HG03097 (cell line): ENCODE measurements around the gene VTN.

Experiments used
- ATAC-seq: cut with Tn5 transposase; IDR thresholded peaks from one replicate; pipeline ENCODE4 v1.9.1; 2021; ENCODE audit not compliant: unreplicated experiment, low FRiP score

VTN gene

DNA sequence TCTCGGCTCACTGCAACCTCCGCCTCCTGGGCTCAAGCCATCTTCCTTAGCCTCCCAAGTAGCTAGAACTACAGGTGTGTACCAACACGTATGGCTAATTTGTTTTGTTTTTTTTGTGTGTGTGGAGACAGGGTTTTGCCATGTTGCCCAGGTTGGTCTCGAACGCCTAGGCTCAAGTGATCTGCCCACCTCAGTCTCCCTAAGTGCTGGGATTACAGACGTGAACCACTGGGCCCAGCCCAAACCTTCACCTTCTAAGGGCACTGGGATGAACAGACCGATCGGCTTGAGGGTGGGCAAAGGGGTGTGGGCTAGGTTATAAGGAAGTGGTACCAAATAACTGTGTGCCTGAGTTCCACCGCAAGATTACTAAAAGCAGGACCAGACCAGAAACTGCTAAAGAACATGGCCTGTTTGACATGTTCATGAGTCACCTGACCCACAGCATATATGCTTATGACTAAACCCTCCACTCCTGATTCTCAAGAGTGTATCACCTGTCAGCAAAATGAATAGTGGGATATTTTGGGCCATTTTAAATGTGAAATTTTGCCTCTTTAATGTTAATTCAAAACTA, 43.0 kb downstream of the VTN start:
- no peak for ATAC-seq

DNA sequence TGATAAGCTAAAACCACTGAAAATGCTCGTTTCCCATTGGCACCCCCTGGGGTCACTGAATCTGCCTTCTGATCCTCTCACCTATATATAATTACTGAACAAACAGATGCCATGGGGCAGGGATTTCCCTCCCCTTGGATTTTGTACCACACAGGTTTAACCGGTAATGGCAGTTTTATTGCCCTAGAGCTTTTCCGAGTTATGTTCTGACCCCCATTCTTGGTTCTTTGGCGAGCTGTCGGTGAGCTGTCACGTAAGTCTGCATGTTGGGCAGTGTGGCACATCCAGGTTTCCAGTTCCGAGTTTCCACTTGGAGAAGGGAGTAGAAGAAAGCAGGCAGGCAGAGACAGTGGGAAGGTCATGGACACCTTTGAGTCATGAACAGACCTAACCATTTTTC, 44.0 kb downstream of the VTN start:
- ATAC-seq, result no peak

DNA sequence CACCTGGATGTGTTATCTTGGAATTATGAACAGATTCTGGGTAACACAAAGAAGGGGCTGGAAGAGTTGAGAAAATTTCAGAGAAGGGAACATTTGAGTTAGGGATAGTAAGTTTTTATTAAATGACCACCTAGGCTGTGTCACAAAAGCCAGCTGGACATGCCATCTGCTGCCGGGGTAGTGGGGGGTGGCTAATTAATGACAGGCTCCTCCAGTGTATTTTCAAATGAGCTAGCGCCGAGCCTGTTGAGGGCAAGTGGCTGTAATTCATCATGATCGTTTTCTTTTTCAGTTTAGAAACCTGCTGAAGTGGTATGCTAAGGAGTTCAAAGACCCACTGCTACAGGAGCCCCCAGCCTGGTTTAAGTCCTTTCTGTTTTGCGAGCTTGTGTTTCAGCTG, 44.9 kb downstream of the VTN start:
- no peak for ATAC-seq

DNA sequence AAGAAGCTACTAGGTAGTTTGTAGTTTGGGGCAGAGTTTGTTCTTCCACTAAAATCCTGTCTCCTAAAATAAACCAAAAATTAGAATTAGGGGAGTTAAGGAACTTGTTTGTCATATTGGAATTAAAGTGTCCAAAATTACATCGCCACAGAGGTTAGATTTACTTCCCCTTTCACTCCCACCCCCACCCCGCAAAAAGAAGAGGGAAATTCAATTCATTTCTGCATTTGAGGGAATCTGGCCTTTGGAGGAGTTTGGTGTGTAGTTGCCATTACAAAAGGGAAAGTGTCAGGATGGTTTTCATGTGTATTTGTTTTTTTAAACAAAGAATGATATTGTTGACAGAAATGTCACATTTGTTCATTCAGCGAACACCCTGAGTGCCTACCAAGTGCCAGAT, 45.3 kb downstream of the VTN start:
- no peak for ATAC-seq

GRCh38 chr17:28324267-28324745, 45.8 kb downstream of the VTN start:
- no peak for ATAC-seq

GRCh38 chr17:28320215-28321061, 49.7 kb downstream of the VTN start:
- ATAC-seq, result no peak

- ATAC-seq, result no peak
These were observed 50.5 kb downstream of the VTN start for GRCh38 chr17:28319598-28319935.

DNA sequence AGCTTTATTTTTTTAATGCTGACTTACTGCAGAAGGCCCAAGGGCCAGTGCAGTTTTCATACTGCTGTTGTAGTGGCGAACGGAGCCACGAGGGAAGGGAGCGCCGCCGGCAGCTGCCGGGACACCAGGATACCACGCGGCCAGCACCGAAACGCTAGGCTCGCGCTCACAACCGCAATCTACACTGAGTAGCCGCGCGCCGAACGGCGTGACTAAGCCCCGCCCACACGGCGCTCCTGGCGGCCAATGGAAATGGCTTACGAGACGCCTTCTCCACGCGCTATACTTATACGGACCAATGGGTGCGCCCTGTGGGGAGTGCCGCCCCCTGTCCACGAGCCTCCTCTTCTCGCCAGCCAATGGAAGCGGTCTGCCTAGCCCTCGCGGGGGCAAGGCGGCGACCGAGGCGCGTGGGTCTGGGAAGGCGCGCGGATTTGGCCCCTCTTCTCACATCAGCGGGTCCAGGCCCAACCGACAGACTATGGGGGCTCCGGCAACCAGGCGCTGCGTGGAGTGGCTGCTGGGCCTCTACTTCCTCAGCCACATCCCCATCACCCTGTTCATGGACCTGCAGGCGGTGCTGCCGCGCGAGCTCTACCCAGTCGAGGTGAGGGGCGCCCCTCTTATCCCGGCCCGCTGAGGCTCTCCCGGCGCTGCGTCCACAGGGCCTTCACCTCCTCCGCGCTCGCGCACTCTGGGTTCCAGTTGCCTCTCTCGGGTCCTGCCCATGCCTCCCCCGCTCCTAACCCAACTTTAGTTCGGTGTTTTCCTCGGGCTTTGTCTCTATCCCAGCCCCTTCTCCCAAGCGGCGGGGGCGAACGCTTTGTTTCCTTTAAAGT, 51.1 kb downstream of the VTN start, which contains the start of gene TMEM97:
Gene TMEM97, plus strand, starts transcription at position 442 of the 839 bp plus-strand sequence. Its CDS starts 40 bp downstream, at position 482.
- peak; percentile 92 for ATAC-seq

DNA sequence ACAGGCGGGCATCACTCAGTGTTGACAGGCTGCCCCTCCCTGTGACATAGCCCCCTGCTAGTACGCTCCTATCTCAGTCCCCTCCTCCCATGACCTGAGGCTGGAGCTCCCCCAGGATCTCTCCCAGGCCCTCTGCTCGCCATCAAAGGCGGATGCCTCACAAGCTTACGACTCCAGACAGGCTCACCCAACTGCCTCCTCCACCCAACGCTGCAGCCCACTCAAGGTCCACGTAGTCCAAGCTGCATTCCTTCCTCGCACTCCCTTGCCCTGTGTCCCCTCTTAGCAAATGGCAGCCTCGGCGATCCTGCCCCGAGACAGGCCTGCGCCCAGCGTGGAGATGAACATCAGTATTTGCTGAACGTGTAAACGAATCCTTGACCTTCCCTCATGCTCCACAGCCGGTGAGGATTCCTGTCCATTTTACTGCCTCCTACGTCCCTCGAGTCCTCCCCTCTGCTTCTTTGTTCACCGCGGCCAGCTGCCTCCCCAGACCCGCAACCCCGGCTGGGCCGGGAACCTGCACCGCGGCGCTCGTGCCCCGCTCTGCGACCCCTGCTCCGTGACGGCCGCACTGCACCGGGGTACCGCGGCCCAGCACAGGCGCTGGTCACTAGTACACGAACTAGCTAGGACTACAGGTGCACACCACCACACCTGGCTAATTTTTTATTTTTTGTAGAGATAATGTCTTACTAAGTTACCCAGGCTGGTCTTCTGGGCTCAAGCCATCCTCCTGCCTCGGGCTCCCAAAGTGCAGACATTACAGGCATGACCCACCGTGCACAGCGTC, 51.9 kb downstream of the VTN start:
- no peak for ATAC-seq
